ENCODE measurements around the gene BTBD1.

DNA sequence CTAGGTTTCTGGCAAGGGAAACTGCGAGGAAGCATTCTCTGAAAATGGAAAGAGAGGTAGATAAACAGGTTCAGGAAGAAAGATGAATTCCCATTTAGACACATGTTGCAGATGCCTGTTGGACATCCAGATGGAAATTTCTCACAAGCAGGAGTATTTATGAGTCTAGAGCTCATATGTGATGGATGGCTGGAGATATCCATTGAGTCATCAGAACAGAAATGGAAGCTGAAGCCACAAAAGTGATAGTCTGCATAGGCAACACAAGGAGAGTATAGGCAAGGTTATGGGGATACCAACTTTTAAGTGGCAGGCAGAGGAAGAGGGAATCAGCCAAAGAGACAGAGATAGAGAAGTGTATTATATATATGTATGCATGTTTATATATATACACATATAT, 87.3 kb downstream of the BTBD1 start:
- no peak for TF ChIP-seq SPI1 (IDR thresholded peaks at IDR 0.05; ENCODE audit: borderline replicate concordance, low read depth)
- TF ChIP-seq, protein P1, sequence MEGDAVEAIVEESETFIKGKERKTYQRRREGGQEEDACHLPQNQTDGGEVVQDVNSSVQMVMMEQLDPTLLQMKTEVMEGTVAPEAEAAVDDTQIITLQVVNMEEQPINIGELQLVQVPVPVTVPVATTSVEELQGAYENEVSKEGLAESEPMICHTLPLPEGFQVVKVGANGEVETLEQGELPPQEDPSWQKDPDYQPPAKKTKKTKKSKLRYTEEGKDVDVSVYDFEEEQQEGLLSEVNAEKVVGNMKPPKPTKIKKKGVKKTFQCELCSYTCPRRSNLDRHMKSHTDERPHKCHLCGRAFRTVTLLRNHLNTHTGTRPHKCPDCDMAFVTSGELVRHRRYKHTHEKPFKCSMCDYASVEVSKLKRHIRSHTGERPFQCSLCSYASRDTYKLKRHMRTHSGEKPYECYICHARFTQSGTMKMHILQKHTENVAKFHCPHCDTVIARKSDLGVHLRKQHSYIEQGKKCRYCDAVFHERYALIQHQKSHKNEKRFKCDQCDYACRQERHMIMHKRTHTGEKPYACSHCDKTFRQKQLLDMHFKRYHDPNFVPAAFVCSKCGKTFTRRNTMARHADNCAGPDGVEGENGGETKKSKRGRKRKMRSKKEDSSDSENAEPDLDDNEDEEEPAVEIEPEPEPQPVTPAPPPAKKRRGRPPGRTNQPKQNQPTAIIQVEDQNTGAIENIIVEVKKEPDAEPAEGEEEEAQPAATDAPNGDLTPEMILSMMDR (IDR thresholded peaks at IDR 0.05; ENCODE audit: insufficient read depth, low read length) = no peak
- no peak for TF ChIP-seq POLR2AphosphoS5 (IDR thresholded peaks at IDR 0.05; ENCODE audit: low read depth)
- TF ChIP-seq, protein P2, sequence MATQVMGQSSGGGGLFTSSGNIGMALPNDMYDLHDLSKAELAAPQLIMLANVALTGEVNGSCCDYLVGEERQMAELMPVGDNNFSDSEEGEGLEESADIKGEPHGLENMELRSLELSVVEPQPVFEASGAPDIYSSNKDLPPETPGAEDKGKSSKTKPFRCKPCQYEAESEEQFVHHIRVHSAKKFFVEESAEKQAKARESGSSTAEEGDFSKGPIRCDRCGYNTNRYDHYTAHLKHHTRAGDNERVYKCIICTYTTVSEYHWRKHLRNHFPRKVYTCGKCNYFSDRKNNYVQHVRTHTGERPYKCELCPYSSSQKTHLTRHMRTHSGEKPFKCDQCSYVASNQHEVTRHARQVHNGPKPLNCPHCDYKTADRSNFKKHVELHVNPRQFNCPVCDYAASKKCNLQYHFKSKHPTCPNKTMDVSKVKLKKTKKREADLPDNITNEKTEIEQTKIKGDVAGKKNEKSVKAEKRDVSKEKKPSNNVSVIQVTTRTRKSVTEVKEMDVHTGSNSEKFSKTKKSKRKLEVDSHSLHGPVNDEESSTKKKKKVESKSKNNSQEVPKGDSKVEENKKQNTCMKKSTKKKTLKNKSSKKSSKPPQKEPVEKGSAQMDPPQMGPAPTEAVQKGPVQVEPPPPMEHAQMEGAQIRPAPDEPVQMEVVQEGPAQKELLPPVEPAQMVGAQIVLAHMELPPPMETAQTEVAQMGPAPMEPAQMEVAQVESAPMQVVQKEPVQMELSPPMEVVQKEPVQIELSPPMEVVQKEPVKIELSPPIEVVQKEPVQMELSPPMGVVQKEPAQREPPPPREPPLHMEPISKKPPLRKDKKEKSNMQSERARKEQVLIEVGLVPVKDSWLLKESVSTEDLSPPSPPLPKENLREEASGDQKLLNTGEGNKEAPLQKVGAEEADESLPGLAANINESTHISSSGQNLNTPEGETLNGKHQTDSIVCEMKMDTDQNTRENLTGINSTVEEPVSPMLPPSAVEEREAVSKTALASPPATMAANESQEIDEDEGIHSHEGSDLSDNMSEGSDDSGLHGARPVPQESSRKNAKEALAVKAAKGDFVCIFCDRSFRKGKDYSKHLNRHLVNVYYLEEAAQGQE (IDR thresholded peaks at IDR 0.05; ENCODE audit: insufficient replicate concordance, low read depth) = no peak

Measured in HL-60 (cell line).